D721Med (cell line): ENCODE results near the gene OSCP1.

ENCODE experiments used
- DNase-seq: peaks from one replicate; pipeline ENCODE4 v3.0.0; 2011; ENCODE audit warnings: low spot score; ENCODE audit not compliant: insufficient read length
- FAIRE-seq: peaks from 2 replicates; lab custom pipeline; 2011; peaks lifted over from hg19 to GRCh38; lab: Jason Lieb, UNC
- TF ChIP-seq, protein P1 (sequence below): IDR thresholded peaks from 2 replicates; pipeline ENCODE4 v1.5.1; 2012; ENCODE audit warnings: mild to moderate bottlenecking, control low read depth; ENCODE audit not compliant: insufficient read depth; ENCODE audit errors: missing control alignments

OSCP1 gene

DNA sequence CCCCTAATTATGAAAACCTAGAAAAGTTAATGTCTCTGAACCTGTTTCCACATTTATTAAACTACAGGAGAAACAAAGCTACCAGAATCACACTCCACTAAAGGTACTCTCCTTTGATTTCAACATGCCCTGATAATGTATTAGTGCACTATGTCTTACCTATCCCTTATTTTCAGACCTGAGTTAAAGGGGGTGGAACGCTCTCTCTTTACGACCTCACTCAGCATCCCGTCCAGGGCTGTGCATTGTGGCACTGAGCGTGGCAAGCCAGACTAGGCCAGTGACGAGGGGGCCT is 53.2 kb downstream of the OSCP1 start:
- FAIRE-seq = no peak
- TF ChIP-seq, protein P1, sequence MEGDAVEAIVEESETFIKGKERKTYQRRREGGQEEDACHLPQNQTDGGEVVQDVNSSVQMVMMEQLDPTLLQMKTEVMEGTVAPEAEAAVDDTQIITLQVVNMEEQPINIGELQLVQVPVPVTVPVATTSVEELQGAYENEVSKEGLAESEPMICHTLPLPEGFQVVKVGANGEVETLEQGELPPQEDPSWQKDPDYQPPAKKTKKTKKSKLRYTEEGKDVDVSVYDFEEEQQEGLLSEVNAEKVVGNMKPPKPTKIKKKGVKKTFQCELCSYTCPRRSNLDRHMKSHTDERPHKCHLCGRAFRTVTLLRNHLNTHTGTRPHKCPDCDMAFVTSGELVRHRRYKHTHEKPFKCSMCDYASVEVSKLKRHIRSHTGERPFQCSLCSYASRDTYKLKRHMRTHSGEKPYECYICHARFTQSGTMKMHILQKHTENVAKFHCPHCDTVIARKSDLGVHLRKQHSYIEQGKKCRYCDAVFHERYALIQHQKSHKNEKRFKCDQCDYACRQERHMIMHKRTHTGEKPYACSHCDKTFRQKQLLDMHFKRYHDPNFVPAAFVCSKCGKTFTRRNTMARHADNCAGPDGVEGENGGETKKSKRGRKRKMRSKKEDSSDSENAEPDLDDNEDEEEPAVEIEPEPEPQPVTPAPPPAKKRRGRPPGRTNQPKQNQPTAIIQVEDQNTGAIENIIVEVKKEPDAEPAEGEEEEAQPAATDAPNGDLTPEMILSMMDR = no peak
- DNase-seq = no peak

GRCh38 chr1:36396359-36396758 is 53.9 kb downstream of the OSCP1 start:
- TF ChIP-seq, protein P1 = no peak

GRCh38 chr1:36393686-36394085 is 56.6 kb downstream of the OSCP1 start:
- no peak for DNase-seq
- TF ChIP-seq, protein P1 = no peak
- FAIRE-seq = no peak

More at GRCh38 chr1:36396359-36396758, 53.9 kb downstream of the OSCP1 start:
- DNase-seq (no peak), FAIRE-seq (no peak)

GRCh38 chr1:36392836-36393235 is 57.4 kb downstream of the OSCP1 start:
- TF ChIP-seq, protein P1 = no peak
- FAIRE-seq (no peak), DNase-seq (no peak)

DNA sequence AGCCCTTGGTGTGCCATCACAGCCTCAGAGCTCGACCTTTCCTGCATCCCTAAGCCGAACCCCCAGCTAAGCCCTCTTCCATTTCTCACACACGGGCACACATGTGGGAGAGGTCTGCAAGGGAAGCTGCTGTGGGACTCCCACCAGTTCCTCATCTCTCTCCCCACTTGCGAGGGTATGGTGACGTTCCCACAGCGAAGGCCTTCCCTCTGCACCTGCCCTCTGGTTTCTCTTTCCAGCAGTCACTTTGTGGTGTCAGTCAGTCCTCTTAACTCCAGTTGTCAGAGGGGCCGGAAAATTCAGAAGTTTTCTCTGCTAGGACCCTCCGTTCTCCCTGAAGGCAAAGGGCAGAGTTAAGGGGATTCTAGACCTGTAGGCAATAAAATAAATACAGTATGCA is 59.0 kb downstream of the OSCP1 start:
- DNase-seq = no peak
- FAIRE-seq = no peak
- TF ChIP-seq, protein P1 = no peak

DNA sequence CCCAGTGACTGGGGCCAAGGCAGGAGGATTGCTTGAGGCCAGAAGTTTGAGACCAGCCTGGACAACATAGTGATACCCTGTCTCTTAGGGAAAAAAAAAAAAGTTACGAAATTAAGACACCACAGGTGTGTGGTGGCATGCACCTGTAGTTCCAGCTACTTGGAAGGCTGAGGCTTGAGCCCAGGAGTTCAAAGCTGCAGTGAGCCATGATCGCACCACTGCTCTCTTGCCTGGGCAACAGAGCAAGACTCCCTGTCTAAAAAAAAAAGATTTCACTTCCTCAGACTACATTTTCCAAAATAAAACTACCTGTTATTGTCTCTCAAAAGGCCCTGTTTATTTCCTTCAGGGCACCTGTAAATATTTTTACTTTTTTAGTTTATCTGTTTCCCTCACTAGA is 59.8 kb downstream of the OSCP1 start:
- no peak for DNase-seq
- FAIRE-seq = no peak
- TF ChIP-seq, protein P1 = no peak

GRCh38 chr1:36389999-36390398 is 60.3 kb downstream of the OSCP1 start:
- TF ChIP-seq, protein P1 = no peak
- no peak for DNase-seq
- FAIRE-seq = no peak
